Left renal cortex interstitium (tissue), 4 donors: ENCODE results near the gene DCLK1. TPM values are rescaled to one million over a fixed set of nuclear protein-coding genes. Genes with fewer than 3 reads are reported as not detected.

Experiments used
- DNase-seq, 4 donors: peaks; one replicate each; pipeline ENCODE4 v3.0.0-alpha.2; 2013; ENCODE audit warnings: low read depth in 4 of 4, low spot score in 2 of 4, missing footprints in 1 of 4
- polyA plus RNA-seq, 4 donors: library from polyadenylated mRNA; unstranded; fragments of 120-200 nt; gene quantifications; one replicate each; pipeline ENCODE4 v1.2.1, GENCODE V29; 2013; ENCODE audit not compliant: insufficient read length in 4 of 4

The DCLK1 gene
- polyA plus RNA-seq, 4 donors, result 4.9 to 7.1 (median 6.1) TPM

DNA sequence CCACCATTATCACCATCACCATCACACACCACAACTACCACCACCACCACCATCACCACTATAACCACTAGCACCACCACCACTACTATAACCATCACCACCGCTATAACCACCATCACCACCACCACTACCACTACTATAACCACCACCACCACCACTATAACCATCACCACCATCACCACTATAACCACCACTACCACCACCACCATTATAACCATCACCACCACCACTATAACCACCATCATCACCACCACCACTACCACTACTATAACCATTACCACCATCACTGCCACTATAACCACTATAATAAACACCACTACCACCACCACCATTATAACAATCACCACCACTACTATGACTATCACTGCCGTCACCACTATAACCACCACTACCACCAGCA is 173.2 kb downstream of the DCLK1 start:
- DNase-seq, result no peak

GRCh38 chr13:35957241-35957731 is 173.9 kb downstream of the DCLK1 start:
- no peak for DNase-seq

GRCh38 chr13:35956074-35956473 is 175.1 kb downstream of the DCLK1 start:
- no peak for DNase-seq

GRCh38 chr13:35954207-35954560 is 177.0 kb downstream of the DCLK1 start:
- no peak for DNase-seq

DNA sequence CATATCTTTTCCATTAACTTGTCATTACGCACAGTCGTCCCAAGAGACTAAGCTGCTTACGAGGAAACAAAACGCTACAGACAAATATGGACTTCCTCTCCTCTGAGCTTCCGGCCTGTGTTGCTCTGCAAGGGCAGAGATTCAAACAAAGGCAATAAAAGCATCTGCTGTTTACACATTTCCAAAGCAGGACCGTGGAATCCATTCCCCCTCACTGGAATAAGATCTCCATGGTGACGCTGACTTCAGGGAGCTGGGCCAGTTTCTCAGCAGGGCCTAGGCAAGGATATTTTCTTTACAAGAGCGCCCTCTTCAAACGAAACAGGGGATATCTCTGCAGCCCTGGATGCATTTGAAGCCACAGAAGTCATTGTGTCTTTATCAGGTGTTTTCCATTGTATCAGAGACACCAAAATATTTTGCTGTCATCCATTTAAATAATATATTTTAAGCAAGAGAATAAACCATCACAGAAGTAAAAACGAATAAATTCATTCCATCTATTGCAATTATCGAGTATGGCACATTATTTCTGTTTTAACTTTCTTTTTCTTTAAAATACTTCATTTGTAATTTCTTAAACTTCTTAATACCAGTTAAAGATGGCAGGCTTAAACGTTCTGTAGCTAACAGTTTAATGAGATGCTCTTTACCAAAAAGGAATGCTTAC is 177.5 kb downstream of the DCLK1 start:
- DNase-seq, result peak; percentile 70 to 86 (median 78)

GRCh38 chr13:35947315-35947714 is 183.9 kb downstream of the DCLK1 start:
- DNase-seq, result no peak

- no peak for DNase-seq
Measured at GRCh38 chr13:35945368-35945767, 185.8 kb downstream of the DCLK1 start.

DNA sequence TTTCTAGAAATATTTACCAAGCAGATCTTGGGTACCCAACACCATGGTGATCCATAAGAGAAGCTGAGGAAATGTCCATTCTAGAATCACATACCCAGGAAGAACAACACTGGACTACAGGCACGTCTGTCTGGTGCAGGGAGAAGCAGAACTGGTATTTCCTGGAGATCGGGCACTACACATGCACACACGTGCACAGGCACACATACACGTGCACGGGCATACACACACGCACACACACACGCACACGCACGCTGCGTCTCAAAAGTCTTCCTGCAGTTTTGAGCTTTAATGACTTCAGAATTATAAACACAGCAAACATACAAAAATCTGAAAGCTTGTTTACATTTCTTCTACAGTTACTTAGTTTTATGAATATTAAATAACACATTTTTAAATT is 189.8 kb downstream of the DCLK1 start:
- DNase-seq, result no peak

GRCh38 chr13:35940734-35941133 is 190.4 kb downstream of the DCLK1 start:
- DNase-seq, result no peak

GRCh38 chr13:35936246-35936978 is 194.8 kb downstream of the DCLK1 start:
- DNase-seq, result no peak

- no peak for DNase-seq
Measured at GRCh38 chr13:35930665-35931631, 200.2 kb downstream of the DCLK1 start.

- DNase-seq, result no peak
Measured at GRCh38 chr13:35927567-35928021, 203.6 kb downstream of the DCLK1 start.

DNA sequence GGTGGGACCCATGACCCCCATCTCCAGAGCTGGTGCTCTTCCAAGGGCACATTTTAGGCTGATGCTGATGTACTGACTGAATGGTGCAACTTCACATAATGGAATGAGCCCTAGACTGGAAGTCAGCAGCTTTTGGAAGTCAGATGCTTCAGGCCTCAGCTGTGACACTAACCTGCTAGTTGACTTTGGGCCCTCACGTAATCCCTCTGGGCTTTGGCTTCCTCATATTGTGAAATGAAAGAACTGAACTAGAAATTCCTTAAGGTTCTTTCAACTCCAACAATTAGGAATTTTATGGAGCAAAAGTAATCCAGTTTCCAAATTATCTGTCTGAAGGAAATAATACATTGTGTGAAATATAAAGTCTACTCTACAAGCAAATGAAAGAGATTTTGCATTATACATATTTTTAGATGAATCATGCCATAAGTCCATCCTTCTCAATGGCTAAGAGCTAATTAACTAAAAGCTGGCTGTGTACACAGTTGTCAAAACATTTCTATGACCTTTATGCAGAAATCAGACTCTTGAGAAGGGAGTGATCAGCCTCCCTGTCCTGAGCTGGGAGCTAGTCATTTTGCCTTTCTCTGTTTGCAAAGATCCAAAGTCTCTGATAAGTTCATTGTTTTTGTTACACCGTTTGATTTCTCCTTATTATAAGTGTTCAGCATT is 204.2 kb downstream of the DCLK1 start:
- DNase-seq, result no peak

GRCh38 chr13:35925669-35926068 is 205.5 kb downstream of the DCLK1 start:
- DNase-seq, result no peak

GRCh38 chr13:35923347-35923746 is 207.8 kb downstream of the DCLK1 start:
- no peak for DNase-seq

DNA sequence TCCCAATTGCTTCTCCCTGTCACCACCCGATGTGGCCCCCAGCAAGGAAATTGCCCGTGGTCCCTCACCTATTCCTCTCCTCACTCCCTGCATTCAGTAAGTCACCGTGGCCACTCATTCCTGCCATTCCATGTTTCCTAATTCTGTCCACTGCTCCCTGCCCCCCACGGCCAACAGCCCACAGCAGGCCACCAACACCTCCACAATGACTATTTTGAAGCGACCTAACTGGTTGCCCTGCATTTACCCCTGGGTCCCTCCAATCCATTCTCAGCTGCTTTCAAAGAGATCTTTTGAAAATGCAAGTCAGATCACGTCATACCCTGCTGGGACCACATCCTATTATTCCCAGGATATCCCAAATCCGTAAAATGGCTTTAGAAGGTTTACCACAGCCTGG is 210.4 kb downstream of the DCLK1 start:
- DNase-seq, result no peak

DNA sequence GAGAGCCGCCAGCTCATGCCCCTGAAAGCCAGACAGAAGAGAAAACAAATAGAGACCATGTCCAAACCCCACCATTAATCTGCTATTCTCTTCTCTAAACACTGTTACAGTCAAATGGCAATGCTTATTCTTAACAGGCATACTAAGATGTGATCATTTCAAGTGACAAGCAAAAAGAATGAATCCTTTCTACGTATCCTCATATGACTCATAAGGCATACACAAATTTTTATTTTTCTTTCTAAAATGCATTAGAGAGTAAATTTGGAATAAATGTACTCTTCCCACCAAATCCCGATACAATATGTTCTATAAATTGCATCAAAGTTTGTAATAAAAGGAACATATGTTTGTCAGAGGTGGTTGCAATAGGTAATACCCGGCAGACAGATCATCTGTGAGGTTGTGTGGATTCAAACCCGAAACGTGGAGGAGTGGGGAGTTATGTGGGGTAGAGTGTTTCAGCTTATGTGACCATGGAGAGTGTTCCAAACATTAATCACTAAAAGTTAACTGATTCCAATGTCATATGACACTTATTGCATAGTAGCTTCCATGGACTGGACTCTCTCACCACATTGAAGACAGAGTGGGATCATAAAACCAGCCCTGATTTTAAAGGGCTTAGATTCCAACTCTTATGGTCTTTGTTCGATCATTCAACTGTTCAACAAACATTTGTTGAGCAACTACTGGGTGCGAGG is 213.1 kb downstream of the DCLK1 start:
- no peak for DNase-seq

DNA sequence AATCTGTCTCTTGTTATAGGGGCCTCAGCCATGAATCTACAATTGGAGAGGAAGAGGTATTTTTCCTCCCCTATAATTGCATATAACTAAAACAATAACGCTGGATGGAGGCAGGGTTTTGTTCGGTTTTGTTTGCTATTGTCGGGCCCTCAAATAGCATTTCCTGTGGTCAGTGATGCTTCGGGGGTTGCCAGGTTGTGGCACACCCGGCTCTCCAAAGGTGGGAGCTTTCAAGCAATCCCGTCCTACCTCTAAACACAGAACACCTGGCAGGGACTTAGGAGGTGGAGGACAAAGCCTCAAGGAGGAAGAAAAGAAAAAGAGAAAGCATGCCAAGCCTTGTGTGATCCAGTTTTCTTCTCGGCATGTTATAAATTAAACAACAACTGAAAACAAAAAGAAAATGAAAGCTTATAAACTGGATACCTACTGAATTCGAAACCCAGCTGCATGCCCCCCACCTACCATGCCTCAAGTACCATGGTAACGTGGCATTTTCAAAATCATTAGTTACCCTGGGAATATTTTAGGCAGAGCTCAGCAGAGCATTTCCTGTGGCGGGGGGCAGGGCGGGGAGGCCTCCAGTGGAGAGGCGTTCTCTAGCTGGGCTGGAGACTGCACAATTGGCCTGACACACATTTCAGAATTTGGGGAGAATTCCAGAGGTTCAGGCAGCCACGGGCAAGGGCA is 213.8 kb downstream of the DCLK1 start:
- no peak for DNase-seq

GRCh38 chr13:35916146-35916545 is 215.0 kb downstream of the DCLK1 start:
- DNase-seq, result no peak
